Activated naive CD4-positive, alpha-beta T cell (primary cell): Measurements from ENCODE around the gene TSKS.

Experiments used
- DNase-seq, 4 experiments: peaks; one replicate each; lab custom pipeline; 2025; lab: John Stamatoyannopoulos, UW

The TSKS gene

DNA sequence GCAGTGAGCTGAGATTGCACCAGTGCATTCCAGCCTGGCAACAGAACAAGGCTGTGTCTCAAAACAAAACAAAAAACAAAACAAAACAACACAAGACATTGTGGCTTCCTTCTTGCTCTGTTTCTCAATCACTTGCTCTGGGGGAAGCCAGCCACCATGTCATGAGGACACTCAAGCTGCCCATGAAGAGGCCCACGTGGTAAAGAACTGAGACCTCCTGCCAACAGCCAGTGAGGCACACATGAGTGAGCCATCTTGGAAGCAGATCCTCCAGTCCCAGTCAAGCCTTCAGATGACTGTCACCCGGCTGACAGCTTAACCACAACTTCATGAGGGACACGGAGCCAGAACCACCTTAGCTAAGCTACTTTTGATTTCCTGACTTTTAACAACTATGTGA lies 47.0 kb downstream of the TSKS start:
- DNase-seq: no peak

DNA sequence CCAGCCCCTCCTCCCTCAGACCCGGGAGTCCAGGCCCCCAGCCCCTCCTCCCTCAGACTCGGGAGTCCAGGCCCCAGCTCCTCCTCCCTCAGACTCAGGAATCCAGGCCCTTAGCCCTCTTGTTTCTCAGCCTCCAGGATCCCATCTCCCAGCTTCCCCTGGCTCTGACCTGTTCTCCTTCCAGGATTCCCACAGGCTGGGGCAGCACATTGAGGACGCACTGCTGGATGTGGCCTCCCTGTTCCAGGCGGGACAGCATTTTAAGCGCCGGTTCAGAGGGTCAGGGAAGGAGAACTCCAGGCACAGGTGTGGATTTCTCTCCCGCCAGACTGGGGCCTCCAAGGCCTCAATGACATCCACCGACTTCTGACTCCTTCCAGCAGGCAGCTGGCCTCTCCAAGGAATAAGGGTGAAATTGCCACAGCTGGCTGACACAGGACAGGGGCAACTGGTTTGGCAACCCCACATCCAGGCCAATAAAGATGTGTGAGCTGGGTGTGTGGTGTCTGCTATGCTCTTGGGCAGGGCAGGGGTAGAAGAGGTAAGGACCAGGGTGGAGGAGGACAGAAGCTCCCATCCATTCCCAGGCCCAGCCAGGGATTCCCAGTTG lies 49.8 kb downstream of the TSKS start:
- no peak for DNase-seq

DNA sequence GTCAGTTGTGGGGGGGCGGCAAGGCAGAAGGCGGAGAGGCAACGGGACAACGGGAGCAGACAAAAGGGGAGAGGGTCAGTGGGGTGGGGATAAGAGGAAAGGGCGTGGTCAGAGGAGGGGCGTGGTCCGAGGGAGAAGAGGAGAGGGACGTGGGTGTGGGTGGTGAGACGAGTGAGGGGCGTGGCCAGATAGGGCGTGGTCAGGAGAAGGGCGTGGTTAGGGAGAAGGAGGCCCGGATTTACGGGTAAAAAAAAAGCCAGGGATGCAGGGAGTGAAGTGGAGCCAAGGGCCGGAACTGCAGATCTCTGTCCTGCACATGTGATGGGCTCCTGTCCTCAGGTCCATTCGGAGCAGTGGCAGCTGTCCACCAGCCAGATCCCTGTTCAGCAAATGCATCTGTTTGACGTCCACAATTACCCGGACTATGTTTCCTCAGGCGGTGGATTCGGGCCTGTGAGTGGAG lies 50.7 kb downstream of the TSKS start:
- DNase-seq: no peak

DNA sequence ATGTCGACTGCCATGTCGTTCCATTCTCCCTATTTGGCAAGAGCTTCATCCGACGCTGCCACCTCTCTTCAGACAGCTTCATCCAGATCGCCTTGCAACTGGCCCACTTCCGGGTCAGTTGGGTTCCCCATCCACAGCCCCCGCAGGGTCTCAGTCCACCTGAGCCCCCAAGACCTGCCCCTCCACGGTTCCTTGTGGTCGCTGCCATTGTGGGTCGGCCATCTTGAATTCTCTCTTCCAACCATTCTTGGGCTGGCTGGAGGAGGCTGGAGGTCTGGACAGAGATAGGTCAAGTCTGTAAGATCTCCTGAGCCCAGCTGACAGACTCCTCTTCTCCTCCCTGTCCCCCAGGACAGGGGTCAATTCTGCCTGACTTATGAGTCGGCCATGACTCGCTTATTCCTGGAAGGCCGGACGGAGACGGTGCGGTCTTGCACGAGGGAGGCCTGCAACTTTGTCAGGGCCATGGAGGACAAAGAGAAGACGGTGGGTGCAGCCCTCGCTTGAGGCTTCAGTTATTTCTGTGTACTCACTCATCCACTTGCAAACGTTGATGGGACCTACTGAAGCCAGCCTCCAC lies 52.6 kb downstream of the TSKS start:
- no peak for DNase-seq

DNA sequence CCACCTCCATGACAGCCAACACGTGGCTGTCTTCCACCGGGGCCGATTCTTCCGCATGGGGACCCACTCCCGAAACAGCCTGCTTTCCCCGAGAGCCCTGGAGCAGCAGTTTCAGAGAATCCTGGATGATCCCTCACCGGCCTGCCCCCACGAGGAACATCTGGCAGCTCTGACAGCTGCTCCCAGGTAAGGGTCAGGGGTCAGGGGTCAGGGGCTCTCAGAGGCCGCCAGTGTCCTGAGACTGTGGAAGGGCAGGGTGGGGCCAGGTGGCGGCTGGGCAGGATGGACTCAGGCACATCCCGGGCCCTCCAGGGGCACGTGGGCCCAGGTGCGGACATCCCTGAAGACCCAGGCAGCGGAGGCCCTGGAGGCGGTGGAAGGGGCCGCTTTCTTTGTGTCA lies 57.2 kb downstream of the TSKS start:
- no peak for DNase-seq

DNA sequence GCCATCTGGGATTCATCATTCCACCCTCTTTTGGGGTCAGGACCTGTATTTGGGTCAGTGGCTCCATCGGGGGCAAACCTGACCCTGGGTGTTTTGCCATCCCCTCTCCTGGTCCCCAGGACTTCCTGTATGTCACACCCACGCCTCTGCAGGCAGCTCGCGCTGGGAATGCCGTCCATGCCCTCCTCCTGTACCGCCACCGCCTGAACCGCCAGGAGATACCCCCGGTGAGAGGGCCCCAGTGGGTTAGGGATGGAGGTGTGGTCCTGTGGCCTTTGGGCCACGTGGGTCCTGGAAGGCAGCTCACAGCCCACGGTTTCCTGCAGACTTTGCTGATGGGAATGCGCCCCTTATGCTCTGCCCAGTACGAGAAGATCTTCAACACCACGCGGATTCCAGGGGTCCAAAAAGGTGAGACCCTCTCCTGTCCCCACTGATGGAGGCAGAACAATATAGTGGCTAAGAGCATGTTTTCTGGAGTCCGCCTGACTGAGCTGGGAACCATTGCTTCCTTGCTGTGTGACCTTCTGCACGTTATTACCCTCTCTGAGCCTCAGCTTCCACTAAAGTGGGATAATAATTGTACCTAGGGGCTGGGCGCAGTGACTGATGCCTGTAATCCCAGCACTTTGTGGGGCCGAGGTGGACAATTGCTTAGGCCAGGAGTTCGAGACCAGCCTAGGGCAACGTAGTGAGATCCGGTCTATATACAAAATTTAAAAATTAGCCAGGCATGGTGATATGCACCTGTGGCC lies 58.0 kb downstream of the TSKS start:
- DNase-seq: no peak

DNA sequence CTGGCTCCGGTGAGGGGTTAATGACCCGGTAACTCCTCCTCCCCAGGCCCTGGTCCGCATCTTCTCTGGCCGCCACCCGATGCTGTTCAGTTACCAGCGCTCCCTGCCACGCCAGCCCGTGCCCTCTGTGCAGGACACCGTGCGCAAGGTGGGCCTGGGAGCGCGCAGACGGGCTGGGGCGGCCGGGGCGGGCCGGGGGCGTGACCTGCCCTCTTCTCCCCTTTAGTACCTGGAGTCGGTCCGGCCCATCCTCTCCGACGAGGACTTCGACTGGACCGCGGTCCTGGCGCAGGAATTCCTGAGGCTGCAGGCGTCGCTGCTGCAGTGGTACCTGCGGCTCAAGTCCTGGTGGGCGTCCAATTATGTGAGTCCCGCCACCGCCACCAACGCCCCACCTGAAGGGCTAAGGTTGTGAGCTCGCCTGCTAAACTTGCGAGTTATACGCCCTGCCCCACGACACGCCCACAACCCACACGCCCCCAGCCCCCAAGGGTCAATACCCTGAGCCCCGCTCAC lies 61.8 kb downstream of the TSKS start:
- DNase-seq: no peak

DNA sequence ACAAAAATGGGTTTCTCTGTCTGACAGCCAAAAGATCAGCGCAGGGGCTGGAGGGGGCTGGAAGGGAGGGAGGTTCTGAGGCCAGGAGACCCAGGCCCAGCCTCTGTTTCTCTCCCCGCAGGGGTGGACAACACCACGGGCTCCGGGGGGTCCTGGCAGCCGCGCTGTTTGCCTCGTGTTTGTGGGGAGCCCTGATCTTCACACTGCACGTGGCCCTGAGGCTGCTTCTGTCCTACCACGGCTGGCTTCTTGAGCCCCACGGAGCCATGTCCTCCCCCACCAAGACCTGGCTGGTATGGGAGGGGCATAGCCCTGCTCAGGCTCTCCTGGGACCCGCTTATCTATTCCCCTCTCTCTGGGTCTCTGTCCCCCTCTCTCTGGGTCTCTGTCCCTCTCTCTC lies 62.5 kb downstream of the TSKS start:
- no peak for DNase-seq

DNA sequence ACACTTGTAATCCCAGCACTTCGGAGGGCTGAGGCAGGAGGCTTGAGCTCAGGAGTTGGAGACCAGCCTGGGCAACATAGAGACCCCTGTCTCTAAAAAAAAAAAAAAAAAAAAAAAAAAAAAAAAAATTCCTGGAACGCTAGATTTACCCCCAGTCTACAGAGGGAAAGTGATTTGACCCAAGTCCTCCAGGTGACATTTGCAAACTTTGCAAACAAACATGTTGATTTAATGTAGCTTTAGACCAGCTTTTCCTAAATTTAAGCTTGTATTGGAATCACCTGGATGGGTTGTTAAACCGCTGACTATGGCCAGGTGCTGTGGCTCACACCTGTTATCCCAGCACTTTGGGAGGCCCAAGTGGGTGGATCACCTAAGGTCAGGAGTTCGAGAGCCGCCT lies 63.7 kb downstream of the TSKS start:
- DNase-seq: no peak

DNA sequence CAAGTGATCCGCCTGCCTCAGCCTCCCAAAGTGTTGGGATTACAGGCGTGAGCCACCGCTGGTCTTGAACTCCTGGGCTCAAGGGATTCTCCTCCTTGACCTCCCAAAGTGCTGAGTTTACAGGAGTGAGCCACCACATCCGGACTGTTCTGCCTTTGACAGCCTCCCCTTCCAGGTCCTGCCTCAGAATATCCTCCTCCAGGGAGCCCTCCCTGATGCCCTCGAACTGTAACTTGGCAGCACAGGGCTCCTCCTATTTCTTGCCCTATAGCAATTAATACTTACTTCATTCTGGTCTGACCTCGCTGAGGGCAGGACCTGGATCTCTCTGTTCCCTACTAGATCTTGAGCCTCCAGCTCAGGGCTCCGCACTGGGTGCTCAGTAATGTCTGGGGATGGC lies 66.2 kb downstream of the TSKS start:
- no peak for DNase-seq

DNA sequence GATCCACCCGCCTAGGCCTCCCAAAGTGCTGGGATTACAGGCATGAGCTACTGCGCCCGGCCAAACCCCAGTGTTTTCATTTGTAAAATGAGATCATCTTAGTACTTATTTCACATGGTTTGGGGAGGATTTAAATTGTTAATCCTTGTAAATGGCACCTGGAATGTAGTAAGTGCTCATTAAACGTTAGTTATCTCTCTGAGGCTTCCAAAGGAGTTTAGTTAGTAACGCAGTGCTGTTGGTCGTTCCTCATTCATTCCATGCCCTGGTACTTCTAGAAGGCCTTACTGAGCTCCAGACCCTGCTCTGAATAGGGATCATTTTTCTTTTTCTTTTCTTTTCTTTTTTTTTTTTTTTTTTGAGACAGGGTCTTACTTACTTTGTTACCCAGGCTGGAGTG lies 67.0 kb downstream of the TSKS start:
- no peak for DNase-seq

DNA sequence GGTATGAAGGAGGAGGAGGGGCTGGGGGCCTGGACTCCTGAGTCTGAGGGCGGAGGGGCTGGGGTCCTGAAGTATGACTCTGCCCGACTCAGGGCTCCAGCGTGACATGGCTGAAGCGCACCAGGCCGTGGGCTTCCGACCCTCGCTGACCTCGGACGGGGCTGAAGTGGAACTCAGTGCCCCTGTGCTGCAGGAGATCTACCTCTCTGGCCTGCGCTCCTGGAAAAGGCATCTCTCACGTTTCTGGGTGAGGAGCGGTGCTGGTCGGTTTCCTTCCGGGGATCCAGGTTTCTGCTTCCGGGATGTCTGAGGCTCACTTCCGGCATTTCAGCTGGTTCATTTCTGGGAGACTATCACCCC lies 71.0 kb downstream of the TSKS start:
- DNase-seq: no peak

DNA sequence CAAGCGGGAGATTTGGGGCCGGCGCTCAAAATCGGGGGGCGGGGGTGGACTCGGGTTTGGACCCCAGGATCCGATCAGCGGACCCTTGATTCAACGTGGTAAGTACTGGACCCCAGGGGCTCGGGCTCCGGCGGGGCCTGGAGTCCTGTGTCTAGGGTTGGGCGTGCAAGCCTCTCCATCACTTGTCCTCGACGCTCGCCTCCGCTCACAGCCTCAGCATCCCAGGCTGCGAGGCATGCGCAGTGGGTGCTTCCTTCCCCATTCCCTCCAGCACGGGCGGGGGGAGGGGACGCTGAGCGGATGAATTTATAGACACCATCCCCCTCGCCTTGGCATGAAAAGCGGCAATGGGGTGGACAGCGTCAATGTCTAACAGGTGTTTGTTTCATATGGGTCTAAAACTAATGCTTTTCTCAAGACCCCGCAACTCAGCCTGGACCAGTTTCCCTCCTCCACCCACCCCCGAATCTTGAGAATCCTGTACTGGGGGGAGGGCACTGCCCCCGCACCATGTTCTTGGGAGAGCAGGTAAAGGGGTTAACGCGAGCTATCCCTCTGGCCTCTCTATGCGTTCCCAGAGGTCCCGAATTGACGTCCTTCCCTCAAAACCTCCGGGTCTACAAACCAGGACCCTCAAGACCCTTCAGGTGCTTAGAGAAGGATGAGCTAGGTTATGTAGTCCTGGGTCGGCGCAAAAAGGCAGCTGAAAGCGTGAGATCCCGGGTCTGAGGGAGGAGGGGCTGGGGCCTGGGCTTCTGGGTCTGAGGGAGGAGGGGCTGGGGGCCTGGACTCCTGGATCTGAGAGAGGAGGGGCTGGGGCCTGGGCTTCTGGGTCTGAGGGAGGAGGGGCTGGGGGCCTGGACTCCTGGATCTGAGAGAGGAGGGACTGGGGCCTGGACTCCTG lies 71.6 kb downstream of the TSKS start:
- DNase-seq: peak in 1 of 4 experiments; percentile 21

DNA sequence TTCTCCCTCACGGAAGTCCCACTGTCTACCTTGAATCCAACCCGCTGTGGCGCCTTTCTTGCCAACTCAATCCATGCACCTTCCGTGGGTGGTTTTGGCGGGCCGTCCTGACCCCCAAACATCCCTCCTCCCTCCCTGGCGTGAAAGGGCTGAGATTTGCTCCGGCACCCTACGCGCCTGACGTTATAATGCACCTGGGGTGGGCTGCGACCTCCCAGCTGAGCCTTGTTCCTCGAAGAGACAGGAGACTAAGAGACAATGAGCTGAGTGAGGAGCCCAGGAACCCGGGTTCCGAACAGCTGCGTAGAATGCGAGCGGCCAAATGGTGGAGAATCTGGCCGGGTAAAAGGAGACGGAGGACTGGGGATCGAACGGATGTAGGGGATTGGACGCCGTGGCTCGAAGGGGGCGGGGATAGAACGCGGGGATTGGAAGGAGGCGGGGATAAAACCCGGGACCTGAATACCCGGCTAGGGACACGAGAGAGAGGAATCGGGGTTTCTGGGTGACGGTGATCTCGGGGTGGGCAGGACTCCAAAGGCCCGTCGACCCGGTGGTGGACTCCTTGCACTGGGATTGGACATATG lies 72.4 kb downstream of the TSKS start, which contains the start of gene CPT1C:
CPT1C (plus strand) TSS at position 461 of the 587 bp plus-strand sequence. CDS start 1,137 bp downstream, outside the sequence.
- peak in 2 of 4 experiments; percentile 29 to 31 for DNase-seq

DNA sequence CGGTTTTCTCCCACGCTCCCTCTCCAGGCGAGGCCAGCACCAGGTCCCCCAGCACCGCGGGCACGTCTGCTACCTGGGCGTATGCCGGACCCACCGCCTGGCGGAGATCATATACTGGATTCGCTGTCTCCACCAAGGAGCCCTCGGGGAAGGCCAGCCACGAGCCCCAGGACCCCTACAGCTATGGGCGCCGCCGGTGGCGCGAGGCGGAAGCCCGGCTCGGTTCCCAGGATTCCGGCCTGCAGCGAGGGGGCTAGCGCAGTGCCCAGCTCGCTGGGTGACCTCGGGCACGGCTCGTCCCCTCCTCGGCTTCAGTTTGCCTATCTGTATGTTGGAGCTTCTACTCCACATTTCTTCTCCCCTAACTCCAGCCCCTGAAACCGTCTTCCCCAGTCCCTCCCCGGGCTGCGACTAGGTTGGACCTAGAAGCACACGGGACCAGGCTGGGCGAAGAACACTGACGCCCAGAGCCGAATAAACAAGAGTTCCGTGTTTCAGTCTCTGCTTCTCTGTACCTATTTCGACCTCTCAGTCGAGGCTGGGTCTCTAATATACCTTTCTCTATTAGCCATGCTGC lies 72.9 kb downstream of the TSKS start:
- no peak for DNase-seq
